GM21381 (cell line): ENCODE measurements around the gene RIMBP2.
"Not testable (repeated sequence)": the region's sequence is repeated elsewhere in the genome, so short reads cannot be mapped to it uniquely, and the experiment has no call there.

Experiments used
- ATAC-seq: cut with Tn5 transposase; IDR thresholded peaks from one replicate; pipeline ENCODE4 v1.9.1; 2021; ENCODE audit warnings: mild to moderate bottlenecking, moderate library complexity; ENCODE audit not compliant: unreplicated experiment

RIMBP2 gene

DNA sequence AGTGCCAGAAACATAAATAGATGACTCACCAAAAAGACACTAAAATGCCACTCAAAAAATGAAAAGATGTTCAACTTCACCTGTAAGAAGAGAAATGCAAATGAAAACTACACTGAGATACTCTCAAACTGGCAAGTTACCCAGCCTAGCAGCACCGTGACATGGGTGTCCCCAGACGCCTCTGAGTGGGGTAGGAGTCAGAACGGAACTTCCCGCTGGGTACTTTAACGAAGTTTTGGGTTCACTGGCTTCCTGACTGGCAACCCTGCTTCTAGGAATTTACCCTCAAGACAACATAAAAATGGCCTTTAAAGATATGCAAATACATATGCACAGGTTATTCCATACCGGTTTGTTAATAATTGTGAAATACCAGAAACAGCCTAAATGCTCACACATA lies 52.6 kb downstream of the RIMBP2 start:
- ATAC-seq = no peak

DNA sequence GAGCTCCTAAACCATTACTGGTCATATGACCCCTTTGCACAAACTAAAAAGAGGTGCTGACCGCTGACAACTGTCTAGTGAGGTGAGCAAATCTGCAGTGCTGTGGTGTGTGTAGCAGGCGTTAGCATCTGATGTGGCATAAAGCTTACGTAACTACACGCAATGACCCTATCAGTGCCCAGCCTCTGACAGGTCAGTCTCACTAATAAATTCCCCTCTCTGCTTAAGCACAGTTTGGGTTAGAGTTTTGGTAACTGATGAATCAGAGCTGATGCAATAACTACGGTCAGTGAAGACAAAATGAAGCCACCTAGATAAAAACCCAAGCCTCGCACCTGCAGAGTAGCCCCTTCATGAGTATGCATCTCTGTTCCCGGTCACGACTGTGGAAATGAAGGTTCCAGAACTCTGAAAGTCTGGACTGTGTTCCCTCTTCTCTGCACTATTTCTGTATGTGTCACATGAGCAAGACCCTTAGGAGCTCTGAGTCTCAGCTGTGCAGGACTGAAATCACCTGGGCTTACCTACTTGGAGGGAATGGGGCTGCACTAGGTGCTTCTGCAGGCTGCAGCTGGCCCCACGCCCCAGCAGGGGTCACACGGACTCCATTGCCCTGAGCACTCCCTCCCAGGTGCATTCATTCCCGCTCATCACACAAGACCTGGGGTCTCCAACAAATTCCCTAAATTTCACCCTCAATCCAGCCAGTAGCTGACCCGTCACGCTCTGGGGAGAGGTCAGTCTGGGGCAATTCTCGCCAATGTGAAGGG lies 54.4 kb downstream of the RIMBP2 start:
- no peak for ATAC-seq

DNA sequence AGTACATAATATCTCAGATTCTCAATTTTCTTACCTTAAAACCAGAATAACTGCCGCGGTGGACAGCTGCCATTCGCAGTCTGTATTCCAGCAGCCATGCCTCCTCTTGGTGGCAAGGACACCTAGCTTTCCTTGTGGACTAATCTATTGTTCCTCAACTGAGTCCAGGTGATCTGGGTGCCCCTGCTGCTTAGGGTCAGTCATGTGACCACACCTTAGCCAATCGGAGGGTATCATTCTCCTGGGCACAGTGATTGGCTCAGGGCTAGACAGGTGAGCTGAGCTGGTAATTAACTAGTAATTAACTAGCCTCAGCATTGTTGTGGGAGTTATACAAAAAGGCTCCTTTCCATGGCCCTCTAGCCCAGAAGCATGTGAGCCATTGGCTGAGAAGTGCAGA lies 55.0 kb downstream of the RIMBP2 start:
- ATAC-seq = no peak

DNA sequence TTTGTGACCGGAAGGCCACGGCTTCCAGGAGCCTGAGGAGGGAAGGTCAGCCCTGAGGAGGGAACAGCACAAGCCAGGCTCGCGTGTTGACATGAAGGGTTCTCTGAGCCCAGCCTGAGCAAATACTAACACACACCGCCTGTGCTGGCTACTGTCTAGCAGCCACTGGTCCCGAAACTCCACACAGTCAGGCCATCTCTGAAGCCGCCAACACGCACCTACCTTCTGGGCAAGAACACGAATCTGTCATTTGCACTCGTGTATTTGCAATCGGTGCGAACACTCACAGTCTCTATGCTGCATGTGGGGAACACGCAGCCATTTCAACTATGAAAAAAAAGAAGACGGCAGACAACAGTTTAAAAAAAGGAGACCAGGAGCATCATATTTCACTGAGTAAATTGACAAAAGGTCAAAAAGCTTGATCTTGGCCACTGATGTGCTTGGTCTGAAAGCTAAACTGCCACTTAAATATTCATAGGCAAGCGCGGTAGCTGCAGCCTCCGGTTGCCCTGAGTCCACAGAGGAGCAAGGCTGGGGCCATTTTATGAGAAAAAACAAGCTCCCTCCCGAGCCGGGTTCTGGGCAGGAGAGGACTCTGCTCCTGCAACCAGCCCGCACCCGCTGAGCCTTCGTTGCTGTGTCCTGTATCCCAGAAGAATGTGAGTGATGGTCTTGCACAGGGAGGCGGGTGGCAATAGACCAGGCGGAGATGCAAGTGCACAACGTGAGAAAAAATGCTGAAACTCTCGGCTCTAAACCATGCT lies 57.8 kb downstream of the RIMBP2 start:
- no peak for ATAC-seq

DNA sequence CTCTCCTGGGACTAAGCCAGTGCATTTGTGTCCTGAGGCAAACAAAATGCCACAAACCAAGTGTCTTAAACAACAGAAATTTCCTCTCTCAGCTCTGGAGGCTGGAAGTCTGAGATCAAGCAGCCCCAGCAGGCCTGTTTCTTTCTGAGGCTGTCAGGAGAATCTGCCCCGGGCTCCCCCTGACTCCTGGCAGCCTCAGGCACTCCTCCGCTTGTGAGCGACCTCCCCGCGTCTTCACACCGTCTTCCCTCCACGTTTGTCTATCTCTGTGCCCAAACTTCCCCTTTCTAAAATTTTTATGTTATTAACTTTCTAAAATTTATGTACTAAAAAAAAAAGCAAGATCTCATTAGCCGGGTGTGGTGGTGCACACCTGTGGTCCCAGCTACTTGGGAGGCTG lies 59.7 kb downstream of the RIMBP2 start:
- no peak for ATAC-seq

DNA sequence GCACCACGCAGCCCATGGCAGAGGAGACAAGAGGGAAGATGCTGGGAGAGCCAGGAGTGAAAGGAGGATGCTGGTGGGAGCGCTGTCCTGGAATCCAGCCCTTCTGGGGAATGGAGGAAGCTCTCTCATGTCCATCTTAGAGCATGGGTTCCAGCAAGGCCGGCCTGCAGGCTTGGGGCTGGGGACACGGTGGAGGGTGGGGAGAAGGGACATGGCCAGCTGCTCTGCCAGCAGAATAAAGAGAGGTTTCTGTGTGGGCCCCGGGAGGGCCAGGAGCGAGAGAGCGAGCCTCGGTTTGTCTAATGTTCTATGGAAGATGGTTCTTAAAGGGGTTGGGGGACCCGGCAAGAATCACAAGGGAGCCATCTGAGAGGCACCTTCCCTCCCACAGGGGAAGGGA lies 60.2 kb downstream of the RIMBP2 start:
- ATAC-seq = no peak

DNA sequence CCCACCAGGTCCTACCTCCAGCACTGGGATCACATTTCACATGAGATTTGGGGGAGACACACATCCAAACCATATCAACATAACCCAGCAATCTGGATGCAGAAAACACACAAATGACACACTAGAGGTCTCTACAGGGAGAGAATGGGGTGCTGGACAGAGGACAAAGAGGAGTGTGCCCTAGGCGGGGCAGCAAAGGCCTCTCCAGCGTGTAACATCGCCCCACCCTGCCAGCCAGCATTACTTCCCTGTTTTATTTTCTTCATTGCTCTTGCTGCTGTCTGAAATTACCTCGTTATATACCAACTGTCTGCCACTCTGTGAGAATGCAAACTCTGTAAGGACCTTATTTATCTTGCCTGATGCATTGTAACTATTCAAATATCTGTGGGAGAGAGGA lies 61.1 kb downstream of the RIMBP2 start:
- ATAC-seq = no peak

DNA sequence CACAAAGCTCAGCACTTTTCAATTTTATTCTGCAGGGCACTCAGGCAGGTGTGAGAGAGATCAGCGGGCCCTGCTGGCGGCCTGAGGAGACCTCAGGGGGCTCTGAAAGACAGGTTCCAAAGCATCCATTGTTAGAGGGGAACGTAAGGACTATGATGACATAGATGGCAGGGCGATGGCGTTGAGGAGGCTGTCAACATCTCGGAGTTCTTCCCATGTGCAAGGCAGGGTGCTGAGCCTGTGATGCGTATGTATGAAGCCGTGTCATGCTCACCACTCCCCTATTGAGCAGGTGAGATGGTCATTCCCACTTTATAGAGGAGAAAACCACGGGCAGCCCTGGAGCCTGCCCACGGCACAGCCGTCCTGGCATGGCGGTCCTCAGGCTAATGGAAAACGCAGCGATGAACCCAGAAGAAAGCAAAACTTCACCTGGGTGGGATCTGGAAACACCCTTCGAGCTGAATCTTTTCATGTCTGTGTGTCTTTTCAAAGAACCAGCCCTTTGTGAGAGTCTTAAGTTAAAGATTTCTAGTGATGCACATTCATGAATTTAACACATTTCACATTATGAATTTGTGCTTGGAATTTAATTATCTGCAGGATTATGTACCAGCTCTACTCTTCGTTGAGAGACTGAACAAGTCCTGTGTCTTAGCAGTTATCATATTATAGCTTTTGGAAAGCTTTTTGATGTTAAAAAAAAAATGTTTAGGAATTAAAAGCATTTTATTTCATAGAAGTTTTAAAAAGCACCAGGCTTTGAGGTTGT lies 64.7 kb downstream of the RIMBP2 start:
- ATAC-seq = no peak

DNA sequence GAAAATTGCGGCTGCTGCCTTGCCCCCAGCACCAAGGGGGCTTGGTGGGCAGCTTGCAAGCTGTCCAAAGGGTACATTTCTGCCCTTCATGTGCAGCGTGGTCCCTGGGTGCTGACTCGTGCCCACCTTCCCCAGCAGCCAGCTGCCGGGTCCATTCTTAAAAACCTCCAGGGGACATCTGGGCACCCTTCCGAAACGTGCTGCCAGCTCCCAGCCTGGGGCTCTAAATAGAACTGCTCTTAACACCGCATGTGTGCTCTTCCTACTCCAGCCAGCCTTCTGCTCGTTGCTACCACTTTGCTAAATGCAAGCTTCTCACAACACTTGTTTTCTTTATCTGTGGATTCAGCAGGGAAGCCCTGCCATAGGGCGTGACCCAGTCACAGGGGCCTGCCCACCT lies 66.0 kb downstream of the RIMBP2 start:
- ATAC-seq = no peak

DNA sequence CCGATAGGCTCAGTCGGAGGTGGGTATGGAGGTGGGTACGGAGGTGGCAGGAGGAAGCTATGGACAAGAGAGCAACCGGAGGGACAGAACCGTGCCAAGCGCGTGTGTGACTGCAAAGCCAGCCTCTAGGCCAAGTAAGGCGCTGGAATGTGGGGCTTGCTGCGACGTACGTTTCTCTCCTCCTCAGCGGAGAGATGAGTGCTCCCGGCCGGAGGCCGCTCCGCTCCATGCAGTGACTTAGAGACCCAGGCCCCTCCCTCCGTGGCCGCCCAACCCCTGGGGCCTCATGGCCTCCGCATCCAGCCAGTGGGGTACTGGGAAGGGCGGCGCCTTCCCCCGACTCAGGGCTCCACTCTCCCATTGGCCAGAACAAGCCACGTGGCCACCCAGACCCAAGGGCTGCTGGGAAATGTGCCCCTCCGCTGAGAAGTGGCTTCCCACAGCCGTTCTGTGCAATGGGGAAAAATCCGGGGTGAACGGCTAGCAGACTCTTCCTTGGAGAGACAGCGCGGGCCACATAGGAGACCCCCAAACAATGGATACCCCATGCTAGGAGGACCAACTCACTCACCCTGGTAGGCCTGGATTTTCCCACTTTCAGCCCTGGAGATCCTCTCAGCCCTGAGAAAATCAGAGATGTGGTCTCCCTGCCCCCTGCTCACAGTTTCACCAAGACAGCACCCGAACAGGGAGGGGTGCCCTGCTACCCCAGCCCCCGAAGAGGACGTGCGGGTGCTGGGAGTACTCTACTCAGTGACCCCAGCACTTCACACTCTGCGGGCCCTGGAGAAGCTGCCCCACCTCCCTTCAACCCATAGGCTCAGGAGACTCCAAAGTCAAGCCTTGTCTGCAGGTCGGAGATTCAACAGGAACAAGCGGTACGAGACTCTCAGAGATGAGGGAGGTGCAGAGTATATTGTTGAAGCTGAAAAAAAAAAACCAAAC lies 66.7 kb downstream of the RIMBP2 start:
- no peak for ATAC-seq

DNA sequence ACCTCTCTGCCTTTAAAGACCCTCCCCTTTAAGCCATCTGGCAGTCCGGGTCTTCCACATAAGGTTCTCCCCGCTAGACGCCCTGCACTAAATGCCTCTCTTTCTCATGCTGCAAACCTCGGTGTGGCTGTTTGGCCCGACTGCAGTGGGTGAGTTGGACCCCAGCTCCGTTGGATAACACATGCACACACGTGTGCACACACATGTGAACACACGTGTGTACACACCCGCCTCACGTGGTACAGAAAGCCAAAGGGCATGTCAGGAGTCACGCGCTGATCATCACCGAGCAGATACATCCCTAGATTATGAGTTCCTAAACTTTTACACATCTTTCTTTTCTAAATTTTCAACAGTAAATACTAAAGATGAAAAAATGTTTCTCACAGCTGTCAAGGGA lies 68.3 kb downstream of the RIMBP2 start:
- ATAC-seq = no peak

DNA sequence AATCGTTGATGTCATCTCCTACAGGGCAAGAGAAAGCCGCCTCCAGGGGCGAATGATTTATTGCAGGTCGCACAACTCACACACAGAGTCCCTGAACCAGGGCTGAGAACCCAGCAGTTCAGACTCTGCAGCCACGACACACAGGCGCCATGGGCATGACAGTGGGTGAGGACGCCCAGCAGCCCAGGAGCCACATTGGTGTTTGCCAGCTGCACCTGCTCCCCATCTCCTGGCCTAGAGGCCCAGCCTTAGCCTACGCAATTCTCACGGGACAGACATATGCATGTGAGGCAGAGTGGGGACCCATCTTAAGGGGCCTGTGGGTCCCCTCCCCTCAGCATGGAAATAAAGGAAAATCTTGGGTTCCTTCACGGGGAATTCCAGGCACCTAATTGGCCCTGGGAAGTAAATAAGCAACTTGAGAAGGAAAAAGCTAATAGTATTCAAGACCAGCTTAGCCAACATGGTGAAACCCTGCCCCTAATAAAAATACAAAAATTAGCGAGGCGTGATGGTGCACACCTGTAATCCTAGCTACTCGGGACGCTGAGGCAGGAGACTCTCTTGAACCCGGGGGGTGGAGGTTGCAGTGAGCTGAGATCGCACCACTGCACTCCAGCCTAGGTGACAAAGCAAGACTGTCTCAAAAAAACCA lies 69.3 kb downstream of the RIMBP2 start:
- no peak for ATAC-seq

DNA sequence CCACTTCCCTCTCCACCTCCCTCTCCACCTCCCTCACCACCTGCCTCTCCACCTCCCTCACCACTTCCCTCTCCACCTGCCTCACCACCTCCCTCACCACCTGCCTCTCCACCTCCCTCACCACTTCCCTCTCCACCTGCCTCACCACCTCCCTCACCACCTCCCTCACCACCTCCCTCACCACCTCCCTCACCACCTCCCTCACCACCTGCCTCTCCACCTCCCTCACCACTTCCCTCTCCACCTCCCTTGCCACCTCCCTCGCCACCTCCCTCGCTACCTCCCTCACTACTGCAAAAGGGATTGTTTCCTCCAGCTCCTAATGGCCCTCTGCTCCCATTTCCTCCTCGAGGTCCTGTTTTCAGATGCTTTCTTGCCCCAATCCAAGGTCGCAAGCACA lies 69.9 kb downstream of the RIMBP2 start:
- ATAC-seq = not testable (repeated sequence)

DNA sequence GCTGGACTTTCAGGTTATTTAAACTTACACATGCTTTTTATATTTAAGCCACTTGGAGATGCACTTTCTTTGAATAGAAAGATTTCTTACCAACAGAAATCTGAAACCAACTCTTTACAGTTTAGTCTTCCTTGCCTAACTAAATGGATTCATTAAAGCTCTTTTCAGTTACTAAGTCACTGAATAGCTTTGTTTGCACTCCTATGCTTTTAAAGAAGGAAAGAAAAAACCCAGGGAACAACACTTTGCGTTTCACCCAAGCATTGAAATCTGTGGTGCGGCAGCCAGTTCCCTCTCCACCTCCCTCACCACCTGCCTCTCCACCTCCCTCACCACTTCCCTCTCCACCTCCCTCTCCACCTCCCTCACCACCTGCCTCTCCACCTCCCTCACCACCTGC lies 70.3 kb downstream of the RIMBP2 start:
- ATAC-seq = no peak

DNA sequence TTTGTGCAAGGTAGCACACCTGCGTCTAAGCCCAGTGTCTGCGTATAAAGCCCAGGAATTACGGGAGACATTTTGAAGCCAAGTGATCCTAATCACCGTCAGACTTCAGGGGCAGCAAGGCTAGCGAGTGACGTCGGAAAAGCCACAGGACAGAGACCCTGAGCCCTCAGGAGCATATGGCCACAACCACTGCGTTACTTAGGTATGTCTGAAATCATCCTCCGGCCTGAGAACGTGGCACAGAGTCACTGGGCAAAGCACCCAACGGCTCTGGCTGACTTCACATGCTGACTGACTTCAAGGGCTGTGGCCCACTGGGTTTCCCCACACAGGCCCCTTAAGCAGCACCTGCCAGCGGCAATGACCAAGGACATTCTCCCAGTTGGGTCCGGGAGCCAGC lies 71.5 kb downstream of the RIMBP2 start:
- ATAC-seq = no peak

DNA sequence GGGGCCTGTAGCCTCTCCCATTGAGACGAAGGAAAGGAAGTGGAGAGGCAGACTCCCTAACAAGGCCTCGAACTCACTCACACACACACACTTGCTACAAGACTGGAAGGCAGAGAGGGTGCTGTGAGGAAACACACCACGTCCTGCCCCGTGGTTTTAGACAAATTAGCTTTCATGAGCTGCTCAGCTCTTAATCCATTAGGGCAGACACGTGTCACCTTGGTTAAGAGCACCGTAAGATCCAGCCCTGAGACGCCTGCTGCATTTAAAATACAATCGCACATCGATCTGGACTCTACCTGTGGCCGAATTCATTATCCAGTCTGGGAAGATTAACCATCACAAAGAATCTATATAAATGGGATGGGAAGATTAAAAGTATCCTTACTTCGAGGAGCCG lies 72.0 kb downstream of the RIMBP2 start:
- ATAC-seq = no peak

DNA sequence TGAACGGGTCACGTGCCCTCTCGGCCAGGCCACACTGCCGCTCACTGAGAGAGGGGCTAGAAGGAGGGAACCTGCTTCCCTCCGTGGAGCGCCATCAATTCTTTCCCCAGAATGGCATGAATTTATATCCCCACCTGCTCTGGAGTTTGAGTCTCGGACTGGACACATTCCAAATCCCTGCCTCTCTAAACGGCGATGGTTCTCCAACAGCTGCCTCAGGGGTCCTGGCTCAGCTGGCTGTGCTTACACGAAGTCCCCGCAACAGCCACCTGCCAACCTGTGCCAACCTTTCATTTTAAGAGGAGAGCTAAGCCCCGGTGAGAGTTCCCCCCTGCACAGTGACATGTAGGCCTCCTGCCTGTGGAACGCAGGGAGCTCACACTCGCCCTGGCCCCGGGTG lies 73.2 kb downstream of the RIMBP2 start:
- ATAC-seq = no peak

DNA sequence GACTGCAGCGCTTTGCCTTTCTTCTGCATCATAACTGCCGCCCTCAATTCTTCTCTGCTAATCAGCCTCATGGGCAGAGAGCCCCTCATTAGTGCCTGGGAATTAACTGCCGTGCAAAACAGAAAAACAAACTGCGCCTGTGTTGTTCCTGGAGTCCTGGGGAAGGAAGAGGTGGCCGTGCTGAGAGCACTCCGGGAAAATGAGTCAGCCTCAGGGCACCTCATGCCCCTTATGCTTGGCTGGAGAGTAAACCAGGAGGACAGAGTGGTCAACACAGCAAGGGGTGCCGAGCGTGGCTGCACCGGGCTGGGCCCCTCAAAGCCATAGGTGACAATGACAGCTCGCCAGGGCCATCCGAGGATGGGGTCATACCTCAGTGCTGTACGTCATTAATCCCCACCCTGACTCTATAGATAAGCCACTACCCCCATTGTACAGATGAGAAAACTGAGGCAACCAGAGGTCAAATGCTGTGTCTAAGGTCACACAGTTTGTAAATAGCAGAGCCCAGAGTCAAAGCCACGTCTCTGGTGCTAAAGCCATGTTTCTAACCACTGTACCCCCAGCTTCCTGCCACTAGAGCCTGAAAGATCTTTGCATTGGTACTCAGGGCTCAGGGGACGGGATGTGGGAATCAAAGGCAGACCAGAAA lies 74.4 kb downstream of the RIMBP2 start:
- ATAC-seq = no peak

DNA sequence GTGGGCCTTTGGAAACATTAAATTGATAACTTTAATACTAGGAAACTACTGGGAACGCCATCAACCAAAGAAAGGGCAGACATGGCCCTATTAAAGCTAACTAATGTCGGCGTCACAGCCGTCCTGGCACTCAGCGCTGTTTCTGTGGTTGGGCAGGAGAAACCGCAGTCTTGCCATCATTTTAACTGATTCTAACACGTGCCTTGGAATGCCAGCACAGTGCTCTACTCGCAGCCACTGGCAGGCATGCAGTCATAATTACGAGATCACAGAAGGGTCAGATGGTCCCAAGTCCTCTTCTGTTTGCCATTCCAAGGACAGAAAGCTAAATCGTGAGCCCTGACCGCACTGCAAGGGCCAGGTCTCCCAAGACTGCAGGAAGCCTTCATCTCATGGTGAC lies 75.2 kb downstream of the RIMBP2 start:
- no peak for ATAC-seq

DNA sequence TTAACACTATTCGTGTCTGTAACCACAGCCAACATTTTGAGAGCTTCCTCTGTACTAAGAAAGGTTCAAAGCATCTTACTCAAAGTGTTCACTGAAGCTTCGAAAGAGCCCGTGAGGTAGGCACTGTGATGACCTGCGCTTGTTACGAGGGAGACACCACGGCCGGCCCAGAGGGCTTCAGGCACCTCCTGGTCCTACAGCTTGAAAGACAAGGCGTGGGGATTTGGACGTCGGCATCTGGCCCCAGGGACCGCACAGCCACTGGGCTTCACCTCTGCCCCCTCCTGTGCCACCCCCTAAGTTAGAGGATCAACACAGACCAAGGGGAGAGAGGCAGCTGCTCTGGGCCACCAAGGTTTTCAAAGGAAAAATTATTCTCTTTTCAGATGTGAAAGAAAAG lies 75.6 kb downstream of the RIMBP2 start:
- no peak for ATAC-seq
